GM10266 (cell line): ENCODE results near the gene NAA20.

Experiments used
- DNase-seq: peaks from one replicate; pipeline ENCODE4 v3.0.0; 2012; ENCODE audit errors: extremely low spot score
- CTCF ChIP-seq: IDR thresholded peaks from 2 replicates; pipeline ENCODE4 v1.5.1; 2012; ENCODE audit warnings: mild to moderate bottlenecking, low read depth; ENCODE audit not compliant: control insufficient read depth, insufficient read depth; ENCODE audit errors: missing control alignments

The NAA20 gene

GRCh38 chr20:19991854-19992253, 25.3 kb upstream of the NAA20 start:
- no peak for DNase-seq
- no peak for TF ChIP-seq CTCF

DNA sequence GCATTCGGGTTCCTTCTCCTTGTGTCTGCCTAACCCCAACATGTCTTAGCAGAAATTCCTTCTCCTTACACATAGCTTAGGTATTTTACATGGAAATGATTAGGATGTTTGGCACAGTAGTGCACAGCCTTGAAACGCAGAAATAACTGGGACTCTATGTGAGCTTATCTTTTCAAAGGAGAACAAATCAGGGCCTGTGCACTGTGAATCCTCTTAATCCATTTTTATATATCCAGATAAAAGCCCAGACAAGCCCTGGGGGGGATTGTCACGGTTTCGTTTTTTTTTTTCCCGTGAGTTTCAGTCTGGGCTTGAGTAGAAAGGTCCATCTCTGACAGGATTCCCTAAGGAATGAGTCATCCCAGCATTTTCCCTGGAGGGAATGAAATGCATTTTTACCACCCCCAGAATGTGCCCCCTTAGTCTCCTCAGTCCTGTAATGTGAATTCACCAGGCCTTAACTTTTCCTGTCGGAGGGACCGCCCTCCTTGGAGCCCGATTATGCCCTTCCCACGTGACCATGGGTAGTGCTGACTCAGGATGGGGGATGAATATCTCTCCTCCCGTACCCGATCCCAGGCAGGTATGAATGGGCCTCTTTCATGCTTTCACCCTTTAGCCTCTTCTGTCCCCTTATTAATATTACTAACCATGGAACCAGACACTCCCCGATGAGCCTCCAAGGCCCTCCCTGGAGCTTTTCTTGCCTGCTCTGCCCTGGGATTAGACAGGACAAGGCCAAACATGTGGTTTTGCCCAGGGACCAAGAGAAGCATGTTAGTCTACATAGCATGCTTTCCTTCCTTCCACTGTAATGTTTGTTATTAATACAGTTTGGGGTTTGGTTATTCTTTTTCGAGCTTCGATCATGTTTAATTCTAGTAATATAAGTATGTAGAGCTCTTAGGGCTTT, 23.9 kb upstream of the NAA20 start:
- TF ChIP-seq CTCF = no peak
- DNase-seq = no peak

DNA sequence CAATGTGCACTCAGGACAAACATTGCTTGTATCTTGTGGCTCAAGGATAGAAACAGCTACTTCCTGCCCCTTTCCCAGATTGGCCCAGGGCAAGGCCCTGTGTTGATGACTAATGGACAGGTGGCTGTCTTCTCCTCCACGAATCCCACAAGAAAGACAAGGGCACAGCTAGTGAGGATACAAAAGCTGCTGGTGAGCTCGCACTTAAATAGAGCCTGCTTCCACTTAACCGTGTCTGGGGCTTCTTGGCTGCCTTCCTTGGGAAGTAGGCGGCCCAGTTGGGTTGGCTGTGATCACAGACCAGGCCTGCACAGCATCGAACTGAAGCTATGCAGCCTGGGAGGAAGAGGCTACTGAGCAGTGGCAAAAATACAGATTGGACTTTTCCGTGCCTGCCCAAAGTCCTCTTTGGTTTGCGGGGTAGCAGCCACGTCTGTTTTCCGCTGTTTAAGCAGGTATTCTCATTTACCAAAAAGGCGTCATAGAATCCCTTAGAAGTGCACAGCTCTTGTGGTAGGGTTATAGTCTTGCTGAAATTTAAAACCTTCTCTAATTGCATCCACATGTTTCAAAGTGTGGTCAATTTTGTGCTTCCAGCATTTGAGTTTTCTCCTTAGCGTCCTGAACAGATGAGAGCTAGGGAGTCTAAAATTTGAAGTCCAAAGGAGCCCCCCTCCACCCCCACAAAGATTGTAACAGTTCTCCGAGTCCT, 23.0 kb upstream of the NAA20 start:
- TF ChIP-seq CTCF = no peak
- DNase-seq = no peak

DNA sequence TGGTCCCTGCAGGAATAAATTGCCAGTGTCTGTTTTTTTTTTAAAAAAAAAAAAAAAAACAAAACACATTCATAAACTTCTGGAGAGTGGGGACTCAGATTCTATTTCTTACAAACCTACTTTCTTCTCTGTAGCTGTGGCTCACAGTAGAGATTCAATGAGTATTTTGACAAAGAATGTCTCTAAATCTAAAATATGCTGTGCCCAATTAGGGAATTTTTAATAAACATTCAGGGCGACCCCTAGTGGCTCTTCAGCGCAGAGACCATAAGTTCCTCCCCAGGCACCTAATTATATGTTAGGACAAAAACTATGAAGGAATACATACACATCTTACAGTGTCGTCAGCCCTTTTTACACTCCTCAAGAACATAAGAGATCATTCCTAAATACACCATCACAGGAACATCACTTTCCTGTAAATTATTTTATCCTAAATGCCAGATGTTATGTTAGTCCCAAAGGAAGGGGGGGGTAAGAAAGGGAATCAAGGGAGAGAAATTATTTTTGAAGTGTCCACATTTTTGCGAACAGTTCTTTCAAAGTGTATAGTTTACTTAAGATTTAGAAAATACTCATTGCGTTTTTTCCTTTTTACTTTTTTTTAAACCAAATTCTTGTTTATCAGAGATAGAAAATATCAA, 21.8 kb upstream of the NAA20 start:
- no peak for DNase-seq

DNA sequence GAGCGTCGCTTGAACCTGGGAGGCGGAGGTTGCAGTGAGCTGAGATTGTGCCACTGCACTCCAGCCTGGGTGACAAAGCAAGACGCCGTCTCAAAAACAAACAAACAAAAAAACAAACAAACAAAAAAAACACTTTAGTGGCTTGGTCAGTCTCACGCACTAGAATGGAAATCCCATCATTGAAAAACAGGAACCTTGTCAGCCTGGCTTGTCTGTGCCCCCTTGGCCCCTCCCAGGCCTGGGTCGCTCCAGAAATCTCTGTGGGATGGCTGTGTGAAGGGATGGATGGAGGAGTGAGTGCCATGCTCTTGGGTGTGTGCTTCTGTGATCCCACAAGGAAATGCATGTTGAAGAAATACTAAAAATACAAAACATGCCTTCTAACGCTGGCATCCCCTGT, 20.9 kb upstream of the NAA20 start:
- no peak for DNase-seq
- no peak for TF ChIP-seq CTCF

More for the DNA sequence above, 21.8 kb upstream of the NAA20 start:
- peak; percentile 81 for TF ChIP-seq CTCF

DNA sequence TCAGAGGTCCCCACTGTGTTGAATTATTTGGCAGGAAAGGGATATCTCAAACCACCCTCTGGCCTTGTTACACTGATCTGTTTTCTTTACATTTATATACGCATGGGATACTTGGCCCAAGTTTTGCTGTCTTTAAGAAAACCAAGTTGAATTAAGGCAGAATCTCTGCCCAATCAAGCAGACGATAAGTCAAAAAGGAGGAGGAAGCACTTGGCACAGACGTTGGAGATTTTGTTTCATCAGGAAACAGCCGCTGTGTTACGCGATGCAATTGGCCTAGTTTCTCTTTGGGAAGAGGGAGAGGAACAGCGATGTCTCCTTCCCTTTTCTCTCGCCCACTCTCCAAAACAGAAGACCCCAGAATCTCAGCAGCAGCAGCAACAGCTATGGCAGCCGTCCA, 20.2 kb upstream of the NAA20 start:
- no peak for DNase-seq
- TF ChIP-seq CTCF = no peak
